HG03378 (cell line): ENCODE results near the gene GRM8.
A peak's percentile ranks its signal among the peaks of the same experiment; 100 is the strongest.

Source experiments
- ATAC-seq: cut with Tn5 transposase; IDR thresholded peaks from one replicate; pipeline ENCODE4 v1.9.1; 2021; ENCODE audit warnings: mild to moderate bottlenecking, moderate library complexity; ENCODE audit not compliant: unreplicated experiment

GRM8 gene

GRCh38 chr7:127252778-127253280 lies at the start of gene GRM8:
Gene GRM8 (minus strand): TSS chr7:127252941.
- ATAC-seq, result no peak

DNA sequence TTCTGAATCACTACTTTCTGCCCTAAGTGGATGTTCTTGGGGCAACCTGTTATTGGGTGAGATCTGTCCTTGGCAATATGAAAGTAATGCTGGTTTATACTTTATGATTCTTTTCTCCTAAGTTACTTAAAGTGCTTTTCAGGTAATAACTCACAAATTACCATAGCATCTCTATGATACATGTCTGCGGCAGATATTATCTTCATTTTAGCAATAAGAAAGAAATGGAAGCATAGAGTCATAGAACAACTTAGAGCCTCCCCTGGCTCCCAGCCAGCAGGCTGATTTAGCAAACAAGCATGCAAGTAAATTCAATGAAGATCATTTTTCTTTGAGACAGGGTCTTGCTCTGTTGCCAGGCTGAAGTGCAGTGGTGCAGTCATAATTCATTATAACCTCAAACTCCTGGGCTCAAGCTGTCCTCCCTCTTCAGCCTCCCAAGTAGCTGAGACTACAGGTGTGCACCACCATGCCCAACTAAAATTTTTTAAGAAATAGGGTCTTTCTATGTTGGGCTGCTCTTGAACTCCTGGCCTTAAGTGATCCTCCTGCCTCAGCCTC lies 38.1 kb upstream of the GRM8 start:
- ATAC-seq, result no peak

GRCh38 chr7:127290116-127290655 lies 37.4 kb upstream of the GRM8 start:
- no peak for ATAC-seq

DNA sequence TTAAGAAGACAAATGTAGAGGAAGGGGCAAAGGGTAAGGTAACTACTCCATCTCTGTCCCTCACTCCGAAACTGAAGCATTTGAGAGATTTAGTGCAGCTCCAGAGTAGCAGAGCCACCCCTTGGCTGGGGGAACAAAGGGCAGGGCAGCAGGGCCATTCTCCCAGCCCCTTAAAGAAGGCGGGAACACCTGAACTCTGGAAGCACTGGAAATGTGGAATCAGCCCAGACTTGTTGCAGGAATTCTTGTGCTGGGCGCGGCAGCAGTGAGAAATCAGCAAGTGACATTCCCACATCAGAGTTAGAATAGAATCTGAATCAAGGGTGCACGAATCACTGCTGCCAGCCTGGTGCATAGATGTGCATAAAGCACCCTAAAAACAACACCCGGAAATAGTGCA lies 34.4 kb upstream of the GRM8 start:
- no peak for ATAC-seq

DNA sequence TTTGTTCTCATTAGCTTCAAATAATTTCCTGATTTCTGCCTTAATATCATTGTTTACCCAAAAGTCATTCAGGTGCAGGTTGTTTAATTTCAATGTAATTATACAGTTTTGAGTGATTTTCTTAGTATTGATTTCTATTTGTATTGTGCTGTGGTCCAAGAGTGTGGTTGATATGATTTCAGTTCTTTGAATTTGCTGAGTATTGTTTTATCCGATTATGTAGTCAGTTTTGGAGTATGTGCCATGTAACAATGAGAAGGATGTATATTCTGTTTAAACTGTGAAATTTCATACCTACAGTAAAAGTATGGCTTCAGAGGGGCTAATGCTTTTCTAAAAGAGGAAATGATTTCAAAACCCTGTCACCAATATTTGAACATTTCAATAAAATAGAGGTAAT lies 17.4 kb upstream of the GRM8 start:
- no peak for ATAC-seq

- no peak for ATAC-seq
Observed at GRCh38 chr7:127266047-127266446, 13.3 kb upstream of the GRM8 start.

DNA sequence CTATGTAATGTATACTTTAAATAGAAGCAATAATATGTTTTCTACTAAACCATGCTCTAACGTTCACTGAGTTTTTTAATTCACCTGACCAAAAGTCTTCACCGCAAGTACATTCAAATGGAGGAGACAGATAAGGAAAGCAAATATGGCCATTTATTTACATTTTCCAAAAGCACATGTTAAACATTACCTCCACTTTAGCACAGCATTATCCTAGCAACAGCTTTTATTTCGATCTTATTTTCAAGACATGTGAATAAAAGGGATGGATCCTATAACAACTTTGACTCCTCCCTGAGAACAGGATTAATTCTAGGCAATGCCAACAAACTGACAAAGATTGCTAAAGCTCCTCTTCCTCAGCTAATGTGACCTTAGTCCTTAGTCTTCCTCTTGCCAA lies 11.5 kb upstream of the GRM8 start:
- ATAC-seq, result no peak

GRCh38 chr7:127258111-127258510 lies 5.4 kb upstream of the GRM8 start:
- no peak for ATAC-seq

- no peak for ATAC-seq
Observed at GRCh38 chr7:127257086-127257485, 4.3 kb upstream of the GRM8 start.

DNA sequence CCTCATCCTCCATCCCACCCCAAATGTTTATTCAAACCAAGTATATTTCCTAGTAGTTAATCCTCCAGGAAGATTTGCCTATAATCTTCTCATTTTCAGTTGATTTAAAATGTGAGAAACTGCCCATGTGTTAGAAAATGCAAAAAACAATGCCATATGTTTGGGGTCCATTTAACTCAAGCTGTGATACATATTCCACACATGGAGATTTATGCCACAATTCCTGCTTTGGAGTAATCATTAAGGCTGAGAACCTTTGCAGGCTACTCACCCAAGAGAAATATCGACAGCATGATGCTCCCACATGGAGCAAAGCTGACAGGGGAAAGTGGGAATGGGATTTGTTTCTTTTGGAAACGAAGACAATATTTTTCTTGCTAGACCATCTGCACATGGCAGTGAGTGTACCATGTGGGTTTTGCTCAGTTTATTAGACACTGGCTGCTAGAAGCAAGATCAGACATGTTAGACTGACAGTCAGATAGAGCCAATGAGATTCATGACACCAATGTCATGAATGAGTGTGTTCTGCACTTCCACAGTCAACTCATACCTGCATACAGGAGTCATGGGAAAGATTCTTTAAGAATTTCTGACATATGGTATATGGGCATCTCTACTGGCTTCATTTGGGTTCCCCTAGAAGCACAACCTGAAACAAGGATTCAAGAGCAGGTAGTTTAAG lies 3.4 kb upstream of the GRM8 start:
- ATAC-seq, result no peak

GRCh38 chr7:127254163-127254684 lies 1.5 kb upstream of the GRM8 start:
- no peak for ATAC-seq

- ATAC-seq, result peak; percentile 64
Observed at GRCh38 chr7:127253281-127254162, 781 bp upstream of the GRM8 start.

- ATAC-seq, result no peak
Observed at GRCh38 chr7:127252377-127252713, 396 bp downstream of the GRM8 start.

GRCh38 chr7:127251465-127252376 lies 1.0 kb downstream of the GRM8 start:
- no peak for ATAC-seq

- no peak for ATAC-seq
Observed at GRCh38 chr7:127251036-127251464, 1.7 kb downstream of the GRM8 start.

DNA sequence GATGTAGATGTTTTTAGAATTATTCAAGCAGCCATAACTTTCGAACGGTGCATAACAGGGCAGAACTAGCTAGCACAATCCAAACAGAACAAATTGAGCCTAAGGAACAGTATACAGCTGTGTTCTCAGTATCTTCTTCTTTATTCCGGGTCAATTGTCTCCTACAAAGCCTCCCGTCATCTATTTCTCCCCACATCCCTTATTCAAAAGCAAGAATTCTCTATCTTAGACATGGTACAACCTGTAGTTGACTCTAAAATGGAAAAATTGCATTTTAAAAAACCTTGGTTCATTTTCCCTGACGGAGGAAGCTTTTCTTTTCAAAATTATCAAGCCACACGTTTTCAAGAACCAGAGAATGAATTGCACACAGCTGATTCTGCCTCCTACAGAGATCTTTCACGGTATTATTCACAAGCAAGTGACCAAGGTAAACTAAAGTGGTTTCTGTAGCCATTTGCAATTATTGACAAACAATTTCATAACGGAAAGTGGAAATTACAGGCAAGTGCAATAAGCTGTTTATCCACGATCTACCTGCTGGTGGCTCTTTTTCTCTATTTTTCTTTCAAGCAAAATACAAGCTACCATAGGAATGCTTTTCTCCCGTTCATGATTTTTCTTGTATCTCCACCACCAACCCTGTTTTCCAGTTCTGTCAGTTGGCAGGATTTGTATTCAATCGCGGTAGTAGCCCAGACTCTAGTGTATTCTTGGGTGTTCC lies 2.3 kb downstream of the GRM8 start:
- no peak for ATAC-seq

DNA sequence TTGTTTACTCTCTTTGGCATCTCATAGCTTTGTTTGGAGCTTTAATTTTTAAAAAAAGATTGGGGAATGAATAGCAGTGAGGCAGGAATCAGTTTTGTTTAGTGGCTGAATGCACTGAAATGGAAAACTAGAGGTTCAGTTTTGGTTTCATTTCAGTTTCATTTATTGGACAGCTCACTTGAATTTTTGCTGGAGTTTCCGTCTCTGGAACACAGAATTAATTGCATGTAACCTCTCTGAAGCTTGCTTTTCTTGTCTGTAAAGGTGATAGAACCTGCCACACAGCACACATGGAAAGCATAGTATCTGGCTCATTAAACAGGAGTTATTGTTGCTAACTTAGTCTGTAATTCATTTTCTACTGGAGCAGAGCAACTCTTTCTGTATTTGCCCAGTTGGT lies 7.1 kb downstream of the GRM8 start:
- ATAC-seq, result no peak

GRCh38 chr7:127245002-127245401 lies 7.7 kb downstream of the GRM8 start:
- no peak for ATAC-seq

DNA sequence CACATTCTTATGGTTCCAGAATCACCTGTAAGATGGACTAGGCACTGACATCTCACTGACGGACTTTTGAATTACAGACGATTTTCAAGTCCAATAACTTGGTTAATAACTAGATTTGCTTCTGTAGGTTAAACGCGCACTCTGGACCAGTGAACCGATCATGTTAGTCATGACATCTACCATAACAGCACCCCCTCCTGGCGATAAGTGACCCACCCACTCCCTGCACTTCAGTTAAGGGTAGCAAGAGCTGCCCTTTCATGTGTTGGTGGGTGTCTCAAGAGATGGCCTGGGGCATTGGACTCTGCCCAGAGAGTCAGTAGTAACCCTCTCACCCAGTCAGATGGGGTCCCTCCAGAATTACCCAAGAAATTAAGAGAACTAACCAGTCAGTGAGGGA lies 12.9 kb downstream of the GRM8 start:
- no peak for ATAC-seq

DNA sequence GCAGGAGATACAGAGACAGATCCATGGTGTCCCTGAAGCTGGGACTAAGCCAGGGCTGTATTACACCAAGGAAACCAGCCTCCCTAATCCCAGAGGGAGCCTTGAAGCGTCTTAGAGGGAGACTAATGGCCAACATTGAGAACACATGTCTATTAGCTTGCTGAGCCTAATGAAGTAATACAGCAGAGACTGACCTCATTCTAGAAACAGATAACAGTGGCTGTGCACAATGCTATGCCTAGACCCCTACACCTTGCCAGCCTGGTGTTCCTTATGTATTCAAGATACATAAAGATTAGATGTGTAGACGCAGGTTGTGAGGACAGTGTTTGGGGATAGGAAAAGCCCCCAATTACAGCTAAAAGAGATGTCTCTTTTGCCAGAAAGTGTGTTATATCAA lies 19.1 kb downstream of the GRM8 start:
- no peak for ATAC-seq
